SK-N-SH (cell line): ENCODE measurements around the gene GLT6D1. TPM values are rescaled to one million over a fixed set of nuclear protein-coding genes. Genes with fewer than 3 reads are reported as not detected.
A peak's percentile ranks its signal among the peaks of the same experiment; 100 is the strongest.
"Not testable (repeated sequence)": the region's sequence is repeated elsewhere in the genome, so short reads cannot be mapped to it uniquely, and the experiment has no call there.

Experiments used
- CTCF ChIA-PET: fragments of 300-600, 350-600 bp; formaldehyde crosslinking; extraction: SDS; loops from one replicate; lab custom pipeline; 2021; lab: Yijun Ruan, JAX
- POLR2A ChIA-PET: fragments of 350-600 bp; sonication (Branson Sonifier 250); formaldehyde crosslinking; extraction: SDS; loops from one replicate; lab custom pipeline; 2020; ENCODE audit warnings: antibody characterized with exemption, inconsistent platforms; lab: Yijun Ruan, JAX
- DNase-seq: peaks from one replicate; pipeline ENCODE4 v3.0.0; 2012
- H2AFZ ChIP-seq: fragments of 200-600 bp; sonication (generic); 2 replicates; pipeline ENCODE4 v1.8.1; 2016; ENCODE audit warnings: antibody characterized with exemption, mild to moderate bottlenecking, low read depth
- H3F3A ChIP-seq: fragments of 200-600 bp; sonication (generic); replicated peaks from 2 replicates; pipeline ENCODE3; 2016; ENCODE audit warnings: antibody characterized with exemption, mild to moderate bottlenecking; ENCODE audit not compliant: insufficient read depth
- H3K27ac ChIP-seq, 2 experiments: fragments of 200-500 bp in 1 of 2; fragments of 200-600 bp in 1 of 2; sonication (Bioruptor generic) in 1 of 2; sonication (generic), shearing (Covaris generic) in 1 of 2; 2 replicates each; pipeline versions ENCODE4 v1.5.1 to v1.6.1; 2014 to 2016; ENCODE audit warnings: low read depth in 2 of 2, inconsistent platforms in 1 of 2, low read length in 1 of 2, mild to moderate bottlenecking in 1 of 2, mixed read lengths in 1 of 2
- H3K27me3 ChIP-seq: fragments of 200-600 bp; sonication (generic), shearing (Covaris generic); 2 replicates; pipeline ENCODE4 v1.6.1; 2016; ENCODE audit warnings: mixed run types; ENCODE audit not compliant: insufficient read depth
- H3K36me3 ChIP-seq, 2 experiments: fragments of 200-500 bp in 1 of 2; fragments of 200-600 bp in 1 of 2; sonication (Bioruptor generic) in 1 of 2; sonication (generic) in 1 of 2; replicated peaks in 1 of 2; 2 replicates each; pipeline versions ENCODE3 to v1.5.1; 2014 to 2016; ENCODE audit warnings: low read length in 1 of 2, mild to moderate bottlenecking in 1 of 2; ENCODE audit not compliant: insufficient read depth in 2 of 2, control insufficient read depth in 1 of 2
- H3K4me1 ChIP-seq, 2 experiments: fragments of 200-500 bp in 1 of 2; fragments of 200-600 bp in 1 of 2; sonication (Bioruptor generic) in 1 of 2; sonication (generic), shearing (Covaris generic) in 1 of 2; 2 replicates each; pipeline versions ENCODE4 v1.5.1 to v1.6.1; 2014 to 2016; ENCODE audit warnings: low read depth in 1 of 2, low read length in 1 of 2, mixed run types in 1 of 2; ENCODE audit not compliant: insufficient read depth in 2 of 2, control insufficient read depth in 1 of 2
- H3K4me2 ChIP-seq: fragments of 200-600 bp; sonication (generic), shearing (Covaris generic); 2 replicates; pipeline ENCODE4 v1.6.1; 2017; ENCODE audit warnings: mixed run types
- H3K4me3 ChIP-seq, 2 experiments: fragments of 200-500 bp in 1 of 2; fragments of 200-600 bp in 1 of 2; sonication (Bioruptor generic) in 1 of 2; sonication (generic), shearing (Covaris generic) in 1 of 2; 2 replicates each; pipeline versions ENCODE4 v1.5.1 to v1.8.1; 2014 to 2016; ENCODE audit warnings: low read depth in 2 of 2, inconsistent platforms in 1 of 2, low read length in 1 of 2, mild to moderate bottlenecking in 1 of 2, mixed read lengths in 1 of 2, moderate library complexity in 1 of 2
- H3K79me2 ChIP-seq: fragments of 200-600 bp; sonication (generic); 2 replicates; pipeline ENCODE4 v1.8.1; 2017; ENCODE audit warnings: mild to moderate bottlenecking; ENCODE audit not compliant: insufficient read depth
- H3K9ac ChIP-seq: fragments of 200-600 bp; sonication (generic); 2 replicates; pipeline ENCODE4 v1.6.1; 2017; ENCODE audit warnings: mixed run types
- H3K9me2 ChIP-seq: fragments of 200-600 bp; sonication (generic); 2 replicates; pipeline ENCODE4 v1.6.1; 2017; ENCODE audit warnings: mixed run types
- H3K9me3 ChIP-seq: fragments of 200-600 bp; sonication (generic); 2 replicates; pipeline ENCODE4 v1.6.1; 2017; ENCODE audit warnings: mixed run types, mild to moderate bottlenecking, moderate library complexity
- H4K20me1 ChIP-seq: fragments of 200-600 bp; sonication (generic); 2 replicates; pipeline ENCODE4 v1.6.1; 2017; ENCODE audit warnings: mild to moderate bottlenecking, mixed run types; ENCODE audit not compliant: insufficient read depth
- EP300 ChIP-seq, 2 experiments: IDR thresholded peaks; 2 replicates each; pipeline versions ENCODE4 v1.4.0 to v1.6.1; 2012; ENCODE audit warnings: borderline replicate concordance in 1 of 2, low read depth in 1 of 2, low read length in 1 of 2
- MXI1 ChIP-seq: IDR thresholded peaks from 2 replicates; pipeline ENCODE4 v1.6.1; 2012; ENCODE audit warnings: mild to moderate bottlenecking, low read depth, low read length, improper control_type of control experiment
- RAD21 ChIP-seq: IDR thresholded peaks from 2 replicates; pipeline ENCODE4 v1.6.1; 2012; ENCODE audit warnings: mild to moderate bottlenecking, low read length
- RCOR1 ChIP-seq: fragments of 150-350 bp; IDR thresholded peaks from 2 replicates; pipeline ENCODE4 v1.6.1; 2017; ENCODE audit warnings: antibody characterized with exemption, low read length
- YY1 ChIP-seq: IDR thresholded peaks from 2 replicates; pipeline ENCODE4 v1.4.0; 2012; ENCODE audit warnings: low read depth, mild to moderate bottlenecking
- WGBS: methylation state at CpG from one replicate; pipeline ENCODE4 v1.1.6; 2017; ENCODE audit warnings: low lambda C conversion rate; 5-methylcytosine and 5-hydroxymethylcytosine counted together
- polyA plus RNA-seq, 3 experiments: library from polyadenylated mRNA; depleted of rRNA; stranded (reverse); fragments of >200 nt; gene quantifications; 2 replicates each; pipeline ENCODE4 v1.2.3, GENCODE V29; 2012
- TF ChIP-seq, protein P1 (sequence below): IDR thresholded peaks from 2 replicates; pipeline ENCODE4 v1.4.0; 2012; ENCODE audit warnings: low read depth, borderline replicate concordance

Gene GLT6D1
- polyA plus RNA-seq, 1 of the 3 experiments (the other 2 are of a cell fraction) = not detected

DNA sequence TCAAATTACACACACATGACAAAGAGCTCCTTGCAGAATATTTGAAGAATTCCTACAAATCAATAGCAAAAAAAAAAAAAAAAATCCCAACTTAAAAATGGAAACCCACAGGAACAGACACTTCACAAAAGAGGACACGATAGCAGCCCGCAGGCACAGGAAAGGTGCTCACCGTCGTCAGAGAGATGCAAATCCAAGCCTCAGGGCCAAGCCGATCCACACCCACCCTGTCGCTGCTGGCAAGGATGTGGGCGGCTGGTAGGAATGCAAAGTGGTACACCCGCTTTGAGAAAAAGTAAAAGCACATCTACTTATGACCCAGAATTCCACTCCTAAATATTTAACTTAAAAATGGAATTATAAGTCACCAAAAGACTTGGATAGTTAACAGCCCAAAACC is 34.6 kb upstream of the GLT6D1 start:
- 46% methylated on average over 8 of the region's 8 CpGs for WGBS
- no peaks in the 10 kb centered on the region for H4K20me1 ChIP-seq
- no peaks in the 10 kb centered on the region for H3K9me3 ChIP-seq
- no peak overlapping the region for H3K27ac ChIP-seq
- no peaks in the 10 kb centered on the region for H3K27me3 ChIP-seq
- H3K36me3 ChIP-seq = no peaks in the 10 kb centered on the region
- H3K4me2 ChIP-seq = no peak overlapping the region
- no peak overlapping the region for H2AFZ ChIP-seq
- H3K79me2 ChIP-seq = no peaks in the 10 kb centered on the region
- ChIA-PET POLR2A (no interaction called here), CTCF (interaction anchor here (1.4 kb wide), 1 partner anchor 30 kb away, joined by 3 read pairs; no protein-coding TSS in a partner anchor)
- DNase-seq = no peak
- TF ChIP-seq YY1 (no peak), EP300 (IDR thresholded peaks at IDR 0.05; ENCODE audit: borderline replicate concordance in 1 of 2, low read depth in 1 of 2, low read length in 1 of 2) (no peak), RCOR1 (no peak), MXI1 (no peak), RAD21 (no peak)
- H3K4me3 ChIP-seq = no peak overlapping the region
- no peaks in the 10 kb centered on the region for H3K4me1 ChIP-seq
- no peaks in the 10 kb centered on the region for H3K9me2 ChIP-seq
- no peaks in the 10 kb centered on the region for H3F3A ChIP-seq
- H3K9ac ChIP-seq = no peak overlapping the region

DNA sequence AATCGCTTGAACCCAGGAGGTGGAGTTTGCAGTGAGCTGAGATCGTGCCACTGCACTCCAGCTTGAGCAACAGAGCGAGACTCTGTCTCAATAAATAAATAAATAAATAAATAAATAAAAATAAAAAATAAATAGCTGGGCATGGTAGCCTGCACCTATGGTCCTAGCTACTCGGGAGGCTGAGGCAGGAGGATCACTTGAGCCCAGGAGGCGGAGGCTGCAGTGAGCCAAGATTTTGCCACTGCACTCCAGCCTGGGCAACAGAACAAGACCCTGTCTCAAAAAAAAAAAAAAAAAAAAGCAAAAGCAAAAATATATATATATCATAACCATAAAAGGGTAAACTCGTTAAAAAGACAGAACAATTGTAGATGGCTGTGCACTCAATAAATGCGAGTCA is 33.4 kb upstream of the GLT6D1 start:
- H4K20me1 ChIP-seq, H3F3A ChIP-seq, DNase-seq, POLR2A ChIA-PET, H3K79me2 ChIP-seq, H3K9me3 ChIP-seq, H3K36me3 ChIP-seq, H3K27ac ChIP-seq, H3K4me2 ChIP-seq, H2AFZ ChIP-seq, H3K4me3 ChIP-seq, H3K9ac ChIP-seq, H3K27me3 ChIP-seq, H3K9me2 ChIP-seq, H3K4me1 ChIP-seq: not testable (repeated sequence)
- 36% methylated on average over 7 of the region's 7 CpGs for WGBS
- CTCF ChIA-PET = interaction anchor here (1.0 to 1.6 kb wide), 2 partner anchors 26 to 69 kb away, joined by 3 to 5 read pairs; no protein-coding TSS in a partner anchor

DNA sequence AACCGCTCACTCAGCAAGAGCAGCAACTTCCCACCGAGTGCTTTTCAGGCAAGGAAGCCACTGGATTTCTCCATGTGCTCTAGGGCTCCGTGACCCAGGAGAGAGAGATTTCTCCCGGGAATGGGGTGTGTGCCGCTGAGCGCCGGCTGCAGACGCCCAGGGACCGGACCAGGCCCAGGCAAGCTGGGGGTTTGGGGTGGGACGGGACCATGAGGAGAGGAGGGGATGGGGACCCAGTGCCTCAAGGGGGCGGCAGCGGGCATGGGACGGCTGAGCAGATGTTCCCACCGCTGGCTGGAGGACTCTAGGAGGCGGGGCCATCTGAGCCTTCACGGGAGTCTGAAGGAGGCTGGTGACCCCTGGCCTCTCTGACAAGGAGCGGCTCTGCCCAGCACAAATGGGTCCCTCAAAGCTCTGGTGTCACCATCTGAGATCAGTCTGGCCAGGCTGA is 32.3 kb upstream of the GLT6D1 start:
- Histone ChIP-seq H3K27ac (no peak overlapping the region), H3K79me2 (no peaks in the 10 kb centered on the region), H3K9ac (no peak overlapping the region), H4K20me1 (no peaks in the 10 kb centered on the region), H3K27me3 (no peaks in the 10 kb centered on the region), H3K4me3 (no peak overlapping the region), H3K36me3 (no peaks in the 10 kb centered on the region), H3K4me2 (no peak overlapping the region), H3F3A (no peaks in the 10 kb centered on the region), H3K9me2 (no peaks in the 10 kb centered on the region), H2AFZ (no peak overlapping the region), H3K9me3 (no peaks in the 10 kb centered on the region), H3K4me1 (no peaks in the 10 kb centered on the region)
- no peak for TF ChIP-seq MXI1
- TF ChIP-seq, protein P1, sequence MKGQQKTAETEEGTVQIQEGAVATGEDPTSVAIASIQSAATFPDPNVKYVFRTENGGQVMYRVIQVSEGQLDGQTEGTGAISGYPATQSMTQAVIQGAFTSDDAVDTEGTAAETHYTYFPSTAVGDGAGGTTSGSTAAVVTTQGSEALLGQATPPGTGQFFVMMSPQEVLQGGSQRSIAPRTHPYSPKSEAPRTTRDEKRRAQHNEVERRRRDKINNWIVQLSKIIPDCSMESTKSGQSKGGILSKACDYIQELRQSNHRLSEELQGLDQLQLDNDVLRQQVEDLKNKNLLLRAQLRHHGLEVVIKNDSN = no peak
- 39% methylated on average over 9 of the region's 17 CpGs for WGBS
- peak; percentile 72 for DNase-seq
- POLR2A ChIA-PET = no interaction called here
- CTCF ChIA-PET = interaction anchor here (1.0 to 1.6 kb wide), 2 partner anchors 25 to 68 kb away, joined by 3 to 5 read pairs; no protein-coding TSS in a partner anchor
